ENCODE results near the gene ARSA.
"Not testable (repeated sequence)": the region's sequence is repeated elsewhere in the genome, so short reads cannot be mapped to it uniquely, and the experiment has no call there.

ARSA gene

DNA sequence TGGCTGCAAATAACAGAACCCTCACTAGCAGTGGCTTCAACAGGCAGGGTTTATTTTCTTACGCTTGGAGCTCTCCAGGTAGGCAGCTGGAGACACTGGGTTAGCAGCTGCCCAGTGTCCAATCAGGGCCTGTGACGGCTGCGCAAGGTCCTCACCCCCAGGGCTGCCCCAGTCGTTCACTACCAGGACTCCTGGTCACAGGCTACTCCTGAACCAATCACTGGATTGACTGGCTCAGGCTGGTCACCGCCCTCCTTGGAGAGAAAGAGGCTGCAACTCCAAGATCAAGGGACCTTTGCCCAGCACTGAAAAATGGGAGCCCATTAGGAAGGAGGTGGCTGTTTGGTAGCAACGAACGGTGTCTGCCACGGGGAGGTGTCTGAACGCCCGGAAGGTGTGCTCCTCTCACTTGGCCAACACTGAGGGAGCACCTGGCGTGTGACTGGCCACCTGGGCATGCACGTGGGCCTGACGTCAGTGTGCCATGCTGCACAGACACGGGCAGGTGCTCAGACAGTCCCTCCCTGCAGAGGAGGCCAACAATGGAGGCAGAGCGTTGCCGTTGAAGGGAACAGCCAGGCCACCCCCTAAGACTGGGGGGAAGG is 5.1 kb downstream of the ARSA start:
- no peak for DNase-seq (ENCODE audit: low read depth, low spot score)

DNA sequence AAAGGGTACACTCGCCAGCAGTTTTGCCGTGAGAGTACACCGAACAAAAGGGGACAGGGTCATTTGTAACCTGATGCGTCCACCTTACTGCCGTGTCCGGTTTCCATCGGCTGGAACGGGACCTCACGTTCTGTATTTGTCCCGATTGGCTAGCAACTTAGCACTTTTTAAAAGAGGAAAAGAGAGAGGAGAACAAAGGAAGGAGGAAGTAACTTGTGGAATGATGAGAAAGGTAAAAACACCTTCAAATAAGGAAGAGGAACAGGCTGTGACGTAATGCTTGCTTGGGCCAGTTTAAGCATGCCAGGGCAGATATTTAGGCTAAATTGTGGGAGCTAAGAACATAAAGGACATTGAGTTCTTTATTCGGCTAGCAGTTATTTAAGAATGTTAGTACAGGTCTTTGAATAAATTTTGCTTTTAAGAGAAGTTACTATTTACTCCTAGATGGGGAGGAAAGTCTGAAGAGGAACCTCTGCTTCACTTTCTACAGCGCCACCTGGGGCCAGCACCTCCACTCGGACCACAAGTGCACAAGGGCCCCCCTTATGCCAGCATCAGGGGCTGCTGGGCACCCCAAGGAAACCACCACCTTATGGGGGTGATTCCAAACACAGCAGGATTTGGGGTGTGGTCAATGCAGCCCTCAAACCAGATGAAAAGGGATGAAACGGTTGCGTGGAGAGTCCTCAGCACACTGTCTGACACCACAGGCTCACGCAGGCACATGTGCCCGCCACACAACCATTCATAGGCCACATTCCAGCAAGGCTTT is 5.8 kb downstream of the ARSA start:
- DNase-seq (ENCODE audit: low read depth, low spot score) = no peak

DNA sequence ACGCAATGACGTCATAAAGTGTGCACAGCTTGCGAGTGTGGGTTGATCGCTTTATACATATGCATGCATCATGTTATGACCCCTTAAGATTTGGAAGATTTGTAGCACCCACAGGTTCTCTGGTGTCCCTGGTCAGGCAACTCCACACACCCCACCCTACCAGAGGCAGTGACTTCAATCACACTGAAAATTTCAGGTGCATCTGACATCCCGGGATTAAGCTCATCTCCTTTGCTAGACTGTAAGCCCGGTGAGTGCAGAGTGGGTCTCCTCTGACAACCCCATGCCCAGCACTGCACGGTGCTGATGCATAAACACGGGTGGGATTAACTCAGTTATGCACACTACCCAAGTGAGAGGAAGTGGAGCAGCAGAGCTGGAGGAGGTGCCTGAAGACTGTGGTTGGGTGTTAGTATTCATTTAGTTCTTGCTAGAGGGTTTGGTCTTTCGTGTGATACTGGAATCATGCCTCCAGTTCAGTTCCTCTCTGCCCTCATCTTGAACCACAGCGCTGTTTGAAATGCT is 6.5 kb downstream of the ARSA start:
- DNase-seq (ENCODE audit: low read depth, low spot score) = no peak

DNA sequence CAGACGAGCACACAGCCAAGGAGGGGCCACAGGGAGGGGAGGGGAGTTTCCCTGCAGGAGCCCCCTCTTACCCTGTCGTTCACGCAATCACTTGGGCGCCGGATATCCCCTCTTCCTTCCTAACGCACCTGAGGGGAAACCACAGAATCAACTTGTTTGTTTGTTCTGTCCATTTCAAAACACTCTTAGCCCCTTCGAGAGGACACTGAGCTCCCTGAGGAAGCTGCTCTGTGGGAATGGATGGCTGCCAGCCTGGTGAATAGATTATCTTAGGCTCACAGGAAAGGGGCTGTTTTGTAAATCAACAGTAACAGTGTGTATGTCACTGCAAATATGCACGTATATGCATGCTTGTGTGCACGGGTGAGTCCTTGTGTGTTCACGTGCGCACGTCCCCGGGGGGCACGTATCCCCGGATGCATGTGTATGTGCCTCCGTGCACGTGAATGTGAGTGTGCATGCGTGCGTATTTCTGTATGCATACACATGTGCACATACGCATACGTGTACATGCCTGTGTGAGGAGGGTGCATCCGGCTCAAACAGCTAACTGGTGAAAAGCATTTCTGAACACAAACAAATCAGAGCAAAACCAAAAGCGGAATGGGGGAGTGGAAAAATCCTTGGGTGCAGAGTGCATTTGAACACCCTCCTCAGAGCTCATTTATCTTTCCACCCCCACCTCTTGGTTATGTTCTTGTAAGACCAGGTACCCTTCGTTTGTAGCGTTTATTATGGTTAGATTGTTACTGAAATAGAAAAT is 7.2 kb downstream of the ARSA start:
- no peak for DNase-seq (ENCODE audit: low read depth, low spot score)

DNA sequence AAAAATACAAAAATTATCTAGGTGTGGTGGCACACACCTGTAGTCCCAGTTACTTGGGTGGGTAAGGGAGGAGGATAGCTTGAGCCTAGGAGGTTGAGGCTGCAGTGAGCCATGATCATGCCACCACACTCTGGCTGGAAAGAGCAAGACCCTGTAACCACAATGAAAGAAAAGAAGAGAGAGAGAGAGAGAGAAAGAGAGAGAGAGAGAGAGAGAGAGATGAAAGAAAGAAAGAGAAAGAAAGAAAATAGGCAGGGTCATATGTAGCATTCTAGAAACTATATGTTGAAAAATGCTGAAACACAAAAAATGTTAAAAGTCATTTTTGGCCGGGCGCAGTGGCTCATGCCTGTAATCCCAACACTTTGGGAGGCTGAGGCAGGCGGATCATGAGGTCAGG is 13.7 kb downstream of the ARSA start:
- DNase-seq (ENCODE audit: low read depth, low spot score) = not testable (repeated sequence)

DNA sequence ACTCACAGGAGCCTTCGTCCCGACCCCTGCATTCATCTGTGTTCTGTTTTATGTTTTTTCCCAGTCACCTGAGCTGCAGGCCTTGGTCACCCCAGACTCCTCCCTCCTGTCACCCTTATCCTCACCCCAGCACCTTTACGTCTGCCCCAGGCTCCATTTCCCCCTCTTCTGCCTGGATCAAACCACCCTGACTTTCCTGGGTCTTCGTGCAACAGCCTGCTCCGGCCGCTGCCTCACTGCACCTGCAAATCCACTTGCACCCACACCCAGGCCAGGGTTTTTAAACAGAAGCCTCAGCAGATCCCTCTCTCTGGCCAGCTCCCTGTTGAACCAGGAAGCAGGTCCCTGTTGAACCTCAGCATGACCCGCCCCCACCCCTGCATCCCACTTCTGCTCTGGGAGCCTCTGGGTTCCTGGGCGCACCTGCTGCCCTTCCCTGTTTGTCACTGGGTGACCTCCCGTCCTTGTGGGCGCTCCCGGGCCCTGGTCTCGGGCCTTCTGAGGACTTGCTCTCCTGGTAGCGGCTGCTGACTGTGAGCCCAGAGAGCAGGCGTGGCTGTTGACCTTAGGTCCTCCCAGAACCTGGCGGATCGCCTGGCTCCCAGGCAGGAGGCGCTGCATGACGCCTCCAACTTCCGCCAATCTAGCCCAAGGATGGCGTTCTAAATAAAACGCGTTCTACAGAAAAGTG is 14.5 kb downstream of the ARSA start:
- DNase-seq (ENCODE audit: low read depth, low spot score) = no peak

DNA sequence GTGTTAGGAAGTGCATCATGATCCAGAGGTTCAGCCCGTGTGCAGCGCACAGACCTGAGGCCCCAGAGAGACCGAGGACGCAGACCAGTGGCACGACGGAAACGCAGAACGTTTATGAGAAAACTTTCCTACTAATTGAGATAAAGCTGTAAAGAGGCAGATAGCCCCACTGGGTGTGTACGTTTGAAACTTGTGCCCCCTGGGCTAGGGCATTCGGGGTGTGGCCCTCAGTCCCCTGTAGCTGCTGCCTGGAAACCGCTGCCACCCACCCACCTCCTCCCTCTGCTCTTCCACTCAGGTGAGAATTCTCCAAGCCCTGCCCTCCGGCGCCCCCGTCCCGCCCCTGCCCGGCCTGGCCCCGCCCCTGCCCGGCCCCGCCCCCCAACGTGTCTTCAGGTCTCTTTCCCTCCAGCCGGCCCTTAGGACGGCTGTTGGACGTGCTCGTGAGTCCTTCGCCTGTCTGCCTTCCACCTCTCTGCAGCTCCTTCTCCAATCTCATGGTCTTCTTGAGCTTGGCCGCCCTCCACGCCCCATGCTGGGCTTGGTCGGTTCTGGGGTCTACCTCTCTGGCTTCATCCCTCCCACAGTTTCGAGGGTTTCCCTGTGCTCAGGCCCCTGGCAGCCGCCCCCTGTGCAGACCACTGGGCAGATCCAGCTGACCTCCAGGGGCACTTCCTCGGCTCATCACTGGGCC is 15.3 kb downstream of the ARSA start:
- no peak for DNase-seq (ENCODE audit: low read depth, low spot score)

DNA sequence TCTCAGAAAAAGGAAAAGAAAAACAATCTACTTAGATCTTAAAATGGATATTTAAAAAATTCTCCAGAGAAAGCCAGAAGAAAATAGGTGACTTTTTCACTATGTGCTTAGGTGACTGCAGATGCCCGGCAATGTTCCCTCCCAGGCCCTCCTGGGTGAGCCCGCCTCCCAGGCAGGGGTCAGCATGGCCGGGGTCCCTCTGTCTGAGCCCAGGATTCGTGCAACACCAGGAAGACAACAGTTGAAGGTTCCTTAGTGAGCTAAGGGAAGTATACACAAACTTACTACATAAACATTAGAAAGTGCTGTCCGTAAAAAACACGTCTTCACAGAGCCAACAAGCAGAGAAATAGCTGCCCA is 15.8 kb downstream of the ARSA start:
- DNase-seq (ENCODE audit: low read depth, low spot score) = no peak

DNA sequence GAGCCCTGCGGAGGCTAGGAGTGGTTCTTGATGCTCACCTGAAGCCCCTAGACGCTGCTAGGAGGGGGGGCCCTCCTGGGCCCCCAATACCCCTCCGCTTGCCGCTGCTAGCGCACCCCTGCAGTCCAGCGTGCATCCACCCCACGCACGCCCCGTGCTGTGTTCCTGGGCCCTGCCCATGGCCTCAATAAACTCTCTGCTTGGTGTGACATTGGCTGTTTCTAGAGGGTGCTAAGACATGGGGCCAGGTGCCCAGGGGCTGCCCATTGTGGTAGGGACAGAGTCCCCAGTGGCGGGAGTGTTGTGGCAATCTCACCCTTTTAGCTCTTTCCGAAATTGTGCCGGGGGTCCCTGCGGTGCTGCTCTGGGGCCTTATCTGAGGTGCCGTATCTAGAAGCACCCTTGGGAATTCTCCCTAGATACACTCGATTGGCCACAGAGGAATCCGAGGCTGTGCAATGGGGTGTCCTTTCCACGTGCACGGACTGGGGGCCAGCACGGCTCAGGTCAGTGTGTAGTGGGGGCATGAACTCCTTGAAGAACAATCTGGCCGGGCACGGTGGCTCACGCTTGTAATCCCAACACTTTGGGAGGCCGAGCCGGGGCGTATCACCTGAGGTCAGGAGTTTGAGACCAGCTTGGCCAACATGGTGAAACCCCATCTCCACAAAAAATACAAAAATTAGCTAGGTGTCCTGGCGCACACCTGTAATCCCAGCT is 16.5 kb downstream of the ARSA start:
- no peak for DNase-seq (ENCODE audit: low read depth, low spot score)

DNA sequence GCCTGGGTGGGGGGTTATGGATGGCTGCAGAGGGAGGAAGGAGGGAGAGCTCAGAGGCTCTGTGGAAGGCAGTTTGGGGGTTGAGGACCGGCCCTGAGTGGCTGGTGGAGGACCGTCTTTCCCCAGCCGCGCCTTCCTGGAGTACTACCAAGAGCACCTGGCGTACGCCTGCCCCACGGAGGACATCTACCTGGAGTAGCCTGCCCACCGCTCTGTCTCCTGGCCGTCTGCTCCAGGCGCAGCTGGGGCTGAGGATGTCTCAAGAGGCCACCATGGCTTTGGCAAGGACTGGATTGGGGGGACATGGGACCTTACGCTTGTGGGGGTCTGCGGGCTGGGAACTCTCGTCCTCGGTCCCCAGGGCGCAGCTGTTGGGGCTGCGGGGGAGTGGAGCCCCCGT is 17.4 kb downstream of the ARSA start:
- DNase-seq (ENCODE audit: low read depth, low spot score) = no peak

DNA sequence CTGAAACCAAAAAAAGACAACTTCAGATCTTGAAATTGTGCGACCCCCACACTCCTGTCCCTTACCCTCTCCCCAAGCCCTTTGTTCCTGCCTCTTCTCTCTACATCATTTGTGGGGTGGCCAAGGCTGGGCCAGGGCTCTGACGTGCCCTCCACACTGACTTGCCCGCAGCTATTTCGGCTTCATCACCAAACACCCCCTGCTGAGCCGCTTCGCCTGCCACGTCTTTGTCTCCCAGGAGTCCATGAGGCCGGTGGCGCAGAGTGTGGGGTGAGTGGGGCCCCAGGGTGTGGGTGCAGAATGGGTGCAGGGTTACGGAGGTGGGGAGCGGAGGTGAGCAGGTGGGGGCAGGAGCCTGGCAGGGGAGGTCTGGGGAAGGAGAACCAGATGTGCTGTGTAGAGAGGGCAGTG is 17.9 kb downstream of the ARSA start:
- no peak for DNase-seq (ENCODE audit: low read depth, low spot score)

DNA sequence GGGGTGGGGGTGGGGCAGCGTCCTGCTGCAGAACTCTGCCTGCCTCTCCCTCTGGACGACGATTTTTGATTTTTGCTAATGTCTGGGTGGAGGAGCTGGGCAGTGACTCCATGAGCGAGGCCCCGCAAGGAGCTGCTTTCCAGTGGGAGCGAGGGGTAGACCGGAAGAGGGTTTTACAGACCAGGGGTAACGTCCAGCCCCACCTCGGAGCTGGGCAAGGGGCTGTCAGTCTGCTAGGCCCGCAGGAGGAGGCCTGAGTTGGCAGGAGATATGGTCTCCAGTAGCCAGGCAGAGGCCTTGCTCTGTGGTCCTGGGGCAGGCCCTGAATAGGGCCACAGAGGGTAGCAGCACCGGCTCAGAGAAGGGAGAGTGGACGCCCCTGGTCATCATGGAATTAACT is 18.4 kb downstream of the ARSA start:
- no peak for DNase-seq (ENCODE audit: low read depth, low spot score)

DNA sequence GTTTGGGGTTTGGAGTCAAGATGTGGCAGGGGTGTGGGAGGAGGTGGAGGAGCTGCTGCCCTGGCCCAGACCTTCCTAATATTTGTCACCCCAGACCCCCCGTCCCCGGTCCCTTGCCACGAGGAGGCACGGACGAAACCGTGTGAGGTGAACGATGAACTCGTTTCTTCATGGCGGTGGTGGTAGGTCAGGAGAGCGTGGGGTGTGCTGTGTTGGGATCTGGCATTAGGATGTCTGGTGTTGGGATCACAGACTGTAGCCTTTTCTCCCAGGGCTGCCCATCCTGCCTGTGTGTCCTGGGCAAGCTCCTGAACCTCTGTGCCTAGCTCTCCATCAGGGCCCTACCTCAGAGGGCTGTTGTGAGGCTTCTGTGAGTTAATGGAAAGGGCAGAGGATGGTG is 19.0 kb downstream of the ARSA start:
- DNase-seq (ENCODE audit: low read depth, low spot score) = no peak

DNA sequence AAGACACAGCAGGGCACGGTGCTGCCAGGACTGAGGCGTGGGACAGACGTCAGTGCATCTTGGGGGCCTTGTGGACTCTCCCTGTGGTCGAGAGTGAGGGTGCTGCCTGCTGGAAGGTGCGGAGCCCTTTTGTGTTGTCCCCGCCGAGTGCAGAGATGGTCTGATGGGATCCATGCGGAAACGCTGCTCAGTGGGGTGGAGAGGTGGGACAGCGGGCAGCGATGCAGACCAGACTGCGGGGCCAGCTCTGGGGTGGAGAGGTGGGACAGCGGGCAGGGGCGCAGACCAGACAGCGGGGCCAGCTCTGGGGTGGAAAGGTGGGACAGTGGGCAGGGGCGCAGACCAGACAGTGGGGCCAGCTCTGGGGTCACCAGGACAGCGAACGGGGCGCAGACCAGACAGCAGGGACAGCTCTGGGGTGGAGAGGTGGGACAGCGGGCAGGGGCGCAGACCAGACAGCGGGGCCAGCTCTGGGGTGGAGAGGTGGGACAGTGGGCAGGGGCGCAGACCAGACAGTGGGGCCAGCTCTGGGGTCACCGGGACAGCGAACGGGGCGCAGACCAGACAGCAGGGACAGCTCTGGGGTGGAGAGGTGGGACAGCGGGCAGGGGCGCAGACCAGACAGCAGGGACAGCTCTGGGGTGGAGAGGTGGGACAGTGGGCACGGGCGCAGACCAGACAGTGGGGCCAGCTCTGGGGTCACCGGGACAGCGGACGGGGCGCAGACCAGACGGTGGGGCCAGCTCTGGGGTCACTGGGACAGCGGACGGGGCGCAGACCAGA is 19.7 kb downstream of the ARSA start:
- not testable (repeated sequence) for DNase-seq (ENCODE audit: low read depth, low spot score)

DNA sequence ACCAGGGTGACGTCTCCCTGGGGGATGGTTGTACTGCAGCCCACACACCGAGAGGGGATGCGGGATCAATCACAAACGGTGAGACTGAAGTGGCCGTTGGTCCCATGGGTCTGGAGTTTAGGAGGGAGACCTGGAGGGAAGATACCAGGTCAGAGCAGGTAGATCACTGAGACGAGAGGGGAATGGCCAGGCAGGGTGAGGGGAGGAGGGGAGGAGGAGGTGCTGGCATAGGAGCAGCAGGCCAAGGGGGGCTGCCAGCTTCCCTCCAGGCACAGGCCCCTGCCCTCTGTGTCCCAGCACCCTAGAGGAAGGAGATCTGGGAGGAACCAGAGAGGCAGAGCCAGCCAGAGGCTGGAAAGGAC is 20.3 kb downstream of the ARSA start:
- DNase-seq (ENCODE audit: low read depth, low spot score) = no peak

DNA sequence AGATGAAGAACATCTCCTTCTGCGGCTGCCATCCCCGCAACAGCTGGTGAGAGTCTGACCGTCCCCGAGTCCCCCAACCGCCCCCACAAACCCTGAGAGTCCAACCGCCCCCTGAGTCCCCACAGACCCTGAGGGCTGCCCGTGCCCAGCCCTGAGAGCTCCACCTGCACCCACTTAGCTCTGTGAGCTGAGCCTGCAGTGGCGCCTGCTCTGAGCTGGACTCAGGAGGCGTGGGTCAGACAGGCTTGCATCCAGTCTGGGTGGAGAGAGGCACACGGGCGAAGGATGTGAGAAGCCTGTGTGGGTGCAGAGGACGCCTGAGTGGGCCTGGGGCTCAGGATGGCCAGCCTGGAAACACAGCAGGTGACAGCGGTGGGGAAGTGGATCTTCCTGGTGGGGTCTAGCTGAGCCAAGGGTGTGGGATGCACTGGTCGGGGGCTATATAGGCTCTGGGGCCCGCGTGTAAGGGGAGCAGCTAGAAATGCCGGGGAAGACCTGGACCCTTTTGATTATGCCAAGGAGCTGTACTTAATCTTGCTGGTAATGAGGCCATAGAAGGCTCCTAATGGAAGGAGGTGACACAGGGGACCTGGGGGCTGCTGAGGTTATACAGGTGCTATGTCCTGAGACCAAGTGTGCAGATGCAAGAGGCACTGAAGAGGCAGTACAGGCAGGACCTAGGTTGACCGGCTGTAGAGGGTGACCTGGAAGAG is 20.9 kb downstream of the ARSA start:
- no peak for DNase-seq (ENCODE audit: low read depth, low spot score)

DNA sequence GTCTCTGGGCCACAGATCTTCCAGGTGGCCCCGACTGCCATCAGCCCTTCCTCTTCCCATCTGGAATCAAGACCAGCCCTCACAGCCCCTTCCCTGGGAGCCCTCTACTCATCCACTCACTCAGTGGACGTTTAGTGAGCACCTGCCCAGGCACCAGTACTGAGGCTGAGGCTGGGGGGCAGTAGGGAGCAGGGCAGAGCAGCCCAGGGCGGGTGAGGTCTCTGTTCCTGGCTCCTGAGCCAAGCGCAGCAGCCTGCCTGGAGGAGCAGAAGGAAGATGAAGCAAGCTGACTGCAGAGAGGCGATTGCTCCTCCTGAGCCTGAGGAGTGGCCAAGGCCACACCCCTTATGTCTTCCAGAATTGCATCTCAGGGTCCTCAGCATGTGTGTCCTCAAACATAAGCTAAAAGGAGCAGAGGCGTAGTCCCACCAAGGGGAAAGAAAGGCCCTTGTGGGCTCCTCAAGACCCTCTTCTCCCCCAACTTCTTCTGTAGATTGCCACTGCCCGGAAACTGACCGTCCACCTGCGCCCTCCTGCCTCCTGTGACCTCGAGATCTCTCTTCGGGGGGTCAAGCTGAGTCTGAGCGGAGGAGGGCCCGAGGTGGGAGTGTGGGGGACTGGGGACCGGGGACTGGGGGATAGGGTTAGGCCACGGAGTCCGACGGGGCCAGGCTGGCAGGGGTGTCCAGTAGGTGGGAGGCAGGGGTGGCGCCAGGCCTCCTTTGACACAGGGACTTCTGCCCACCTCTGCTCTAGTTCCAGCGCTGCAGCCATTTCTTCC is 21.6 kb downstream of the ARSA start:
- no peak for DNase-seq (ENCODE audit: low read depth, low spot score)

DNA sequence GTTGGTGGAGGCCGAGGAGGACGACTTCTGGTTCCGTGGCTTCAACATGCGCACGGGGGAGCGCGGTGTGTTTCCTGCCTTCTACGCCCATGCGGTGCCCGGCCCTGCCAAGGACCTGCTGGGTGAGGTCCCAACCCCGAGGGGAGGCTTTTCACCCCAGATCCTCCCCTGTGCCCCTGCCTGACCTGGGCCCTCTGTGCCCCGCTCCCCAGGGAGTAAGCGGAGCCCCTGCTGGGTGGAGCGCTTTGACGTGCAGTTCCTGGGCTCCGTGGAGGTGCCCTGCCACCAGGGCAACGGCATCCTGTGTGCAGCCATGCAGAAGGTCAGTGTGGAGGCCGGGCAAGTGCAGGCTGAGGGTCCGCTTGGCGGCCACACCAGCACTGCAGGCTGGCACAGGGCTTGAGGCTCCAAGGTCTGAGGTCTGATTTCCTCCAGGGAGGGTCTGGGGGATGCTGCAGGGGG is 22.3 kb downstream of the ARSA start:
- DNase-seq (ENCODE audit: low read depth, low spot score) = no peak

Measured in iPS DF 19.7 (cell line).